Calu3 (cell line): ENCODE data around the gene SDHA. TPM values are rescaled to one million over a fixed set of nuclear protein-coding genes. Genes with fewer than 3 reads are reported as not detected.

ENCODE experiments used
- BruUV-seq: library from RNA; stranded (reverse); fragments of 400-500 nt; replicated peaks from 2 replicates; lab custom pipeline; 2021; lab: Mats Ljungman, UMichigan
- CTCF ChIA-PET: fragments of 300-600 bp; sonication (Branson Sonifier 250); formaldehyde crosslinking; loops from one replicate; lab custom pipeline; 2022; ENCODE audit warnings: antibody characterized with exemption; lab: Charles Lee
- DNase-seq: peaks from one replicate; pipeline ENCODE4 v3.0.0; 2022
- H3K27ac Mint-ChIP-seq: one replicate; pipeline ENCODE4 v1.8.0; 2022; ENCODE audit warnings: mixed read lengths; ENCODE audit not compliant: unreplicated experiment
- H3K27me3 Mint-ChIP-seq: one replicate; pipeline ENCODE4 v1.8.0; 2022; ENCODE audit warnings: mixed read lengths; ENCODE audit not compliant: unreplicated experiment
- H3K36me3 Mint-ChIP-seq: one replicate; pipeline ENCODE4 v1.8.0; 2022; ENCODE audit warnings: mild to moderate bottlenecking, moderate library complexity, mixed read lengths; ENCODE audit not compliant: insufficient read depth, unreplicated experiment
- H3K4me1 Mint-ChIP-seq: one replicate; pipeline ENCODE4 v1.8.0; 2022; ENCODE audit warnings: mild to moderate bottlenecking, low read depth, mixed read lengths; ENCODE audit not compliant: unreplicated experiment
- H3K4me3 Mint-ChIP-seq: one replicate; pipeline ENCODE4 v1.8.0; 2022; ENCODE audit warnings: mild to moderate bottlenecking, low read depth, moderate library complexity, mixed read lengths; ENCODE audit not compliant: unreplicated experiment
- H3K9me3 Mint-ChIP-seq: one replicate; pipeline ENCODE4 v1.8.0; 2022; ENCODE audit warnings: low read depth, mixed read lengths; ENCODE audit not compliant: unreplicated experiment
- CTCF ChIP-seq: fragments of 200-600 bp; IDR thresholded peaks from one replicate; pipeline ENCODE4 v1.8.0; 2022; ENCODE audit warnings: antibody characterized with exemption; ENCODE audit not compliant: unreplicated experiment
- intact Hi-C: fragments of 100-400 bp; cut with micrococcal nuclease; formaldehyde crosslinking; loops from one replicate; pipeline ENCODE4 v1.10.0; 2022; ENCODE audit not compliant: unreplicated experiment
- total RNA-seq: library from RNA; stranded (reverse); gene quantifications from 2 replicates; pipeline ENCODE4 v1.2.3, GENCODE V29; 2022

Gene SDHA
- total RNA-seq, 1 experiment from 2014 or later = 96.9 TPM

- CTCF ChIA-PET = no interaction called here
- DNase-seq = no peak
- no peak overlapping the region for H3K4me3 Mint-ChIP-seq
- H3K27me3 Mint-ChIP-seq = peaks cover 47% of the 10 kb centered on the region
- no peaks in the 10 kb centered on the region for H3K9me3 Mint-ChIP-seq
- no peak for TF ChIP-seq CTCF
- BruUV-seq = no TSS peak
- no peaks in the 10 kb centered on the region for H3K36me3 Mint-ChIP-seq
- intact Hi-C loops = no loop called here
- peaks cover 9% of the 10 kb centered on the region for H3K4me1 Mint-ChIP-seq
- H3K27ac Mint-ChIP-seq = no peak overlapping the region
Observed at GRCh38 chr5:186091-187041, 31.8 kb upstream of the SDHA start.

DNA sequence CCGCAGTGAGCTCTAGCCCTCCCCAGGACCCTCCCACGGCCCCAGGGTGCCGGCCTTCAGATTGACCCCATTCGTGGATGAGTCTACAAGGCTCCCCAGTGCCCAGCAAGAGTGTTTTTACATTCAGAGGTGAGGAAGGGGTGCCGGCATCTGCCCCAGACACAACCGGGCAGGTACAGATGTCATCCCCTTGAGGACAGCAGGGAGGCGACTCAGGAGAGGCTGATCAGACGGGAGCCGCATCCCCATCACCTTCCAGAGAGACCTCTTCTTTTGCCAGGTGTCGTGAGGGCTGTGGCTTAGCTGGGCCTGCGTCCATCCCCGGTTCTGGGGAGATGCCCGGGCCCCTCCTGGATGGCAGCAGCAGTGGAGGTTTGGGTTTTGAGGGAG lies 31.1 kb upstream of the SDHA start:
- Mint-ChIP-seq H3K36me3 (no peaks in the 10 kb centered on the region), H3K4me3 (no peak overlapping the region), H3K27ac (no peak overlapping the region), H3K4me1 (peaks cover 9% of the 10 kb centered on the region), H3K9me3 (no peaks in the 10 kb centered on the region), H3K27me3 (peaks cover 43% of the 10 kb centered on the region)
- TF ChIP-seq CTCF = no peak
- BruUV-seq = no TSS peak
- intact Hi-C loops = no loop called here
- CTCF ChIA-PET = no interaction called here
- no peak for DNase-seq

DNA sequence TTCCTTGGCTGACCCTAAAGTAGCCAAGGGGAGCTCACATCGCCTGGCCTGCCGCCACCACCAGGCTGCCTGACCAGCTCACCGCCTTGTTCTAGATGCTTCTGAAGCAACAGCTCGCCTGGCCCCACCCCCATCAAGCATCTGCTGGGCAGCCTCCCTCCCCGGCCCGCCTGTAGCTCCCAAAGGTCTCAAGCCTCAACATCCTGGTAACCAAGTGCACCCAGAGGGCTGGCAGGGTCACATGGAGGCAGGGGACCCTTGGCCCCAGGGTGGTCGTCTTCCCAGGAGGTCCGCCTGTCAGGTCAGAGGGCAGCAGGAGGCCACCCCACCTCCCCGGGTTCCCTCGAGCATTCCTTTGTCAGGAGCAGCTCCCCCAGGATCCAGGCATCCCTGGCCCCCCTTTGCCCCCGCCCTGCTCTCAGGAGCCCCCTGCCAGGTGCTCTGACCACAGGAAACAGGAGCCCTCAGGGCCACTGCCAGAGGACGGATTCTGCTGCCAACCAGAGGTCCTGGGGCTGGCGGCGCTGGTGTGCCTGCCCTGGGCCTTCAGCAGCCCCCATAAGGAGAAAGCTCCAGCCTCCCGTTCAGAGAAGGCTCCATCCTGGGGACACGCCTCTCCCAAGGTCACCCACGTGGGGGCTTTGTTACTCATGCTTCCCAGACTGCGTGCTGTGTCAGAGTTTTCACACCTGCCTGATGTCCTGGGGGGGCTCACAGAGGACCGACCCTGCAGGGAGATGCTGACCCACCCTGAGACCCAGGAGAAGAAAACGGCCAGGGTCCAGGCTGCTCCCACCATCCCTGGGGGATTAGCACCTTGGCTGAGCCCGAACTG lies 30.3 kb upstream of the SDHA start:
- no peaks in the 10 kb centered on the region for H3K9me3 Mint-ChIP-seq
- CTCF ChIA-PET = interaction anchor here (0.5 to 1.1 kb wide), 7 partner anchors 13 to 424 kb away, joined by 3 to 11 read pairs (median 4); partner anchors contain the start of genes CCDC127, CEP72, PDCD6 and SDHA
- peaks cover 43% of the 10 kb centered on the region for H3K27me3 Mint-ChIP-seq
- no peak overlapping the region for H3K27ac Mint-ChIP-seq
- H3K4me1 Mint-ChIP-seq = peaks cover 9% of the 10 kb centered on the region
- H3K36me3 Mint-ChIP-seq = no peaks in the 10 kb centered on the region
- intact Hi-C loops = no loop called here
- DNase-seq = no peak
- peak overlapping the region; percentile 56 for H3K4me3 Mint-ChIP-seq
- BruUV-seq = no TSS peak
- TF ChIP-seq CTCF = no peak
